GM20431 (cell line): ENCODE results near the gene ZSCAN4.

ENCODE experiments used
- in situ Hi-C: fragments of 300-500 bp; cut with MseI, MboI; formaldehyde crosslinking; loops from one replicate; pipeline ENCODE4 v1.15.0; 2020; ENCODE audit warnings: low sequenced_read_pairs; ENCODE audit not compliant: unreplicated experiment

The ZSCAN4 gene

GRCh38 chr19:57668635-57669034 lies at the start of gene ZSCAN4:
ZSCAN4 (plus strand) TSS chr19:57668935; CDS start chr19:57676146, 7,211 bp downstream.
- in situ Hi-C loops: no loop called here

- in situ Hi-C loops: no loop called here
These were observed 47.9 kb upstream of the ZSCAN4 start for GRCh38 chr19:57620673-57621348.

GRCh38 chr19:57623091-57623490 lies 45.6 kb upstream of the ZSCAN4 start:
- in situ Hi-C loops: no loop called here

- in situ Hi-C loops: no loop called here
These were observed 35.5 kb upstream of the ZSCAN4 start, which contains the start of gene ZNF211 for GRCh38 chr19:57632987-57633831. ZNF211 (plus strand) TSS chr19:57633168; CDS start chr19:57633347, 179 bp downstream.

GRCh38 chr19:57633832-57634131 lies 35.0 kb upstream of the ZSCAN4 start:
- in situ Hi-C loops: no loop called here

- in situ Hi-C loops: no loop called here
These were observed 31.4 kb upstream of the ZSCAN4 start for GRCh38 chr19:57637379-57637778.

- in situ Hi-C loops: no loop called here
These were observed 27.0 kb upstream of the ZSCAN4 start for GRCh38 chr19:57641715-57642234.

GRCh38 chr19:57642396-57643046 lies 26.2 kb upstream of the ZSCAN4 start:
- in situ Hi-C loops: no loop called here

- in situ Hi-C loops: no loop called here
These were observed 25.0 kb upstream of the ZSCAN4 start for GRCh38 chr19:57643734-57644133.

- in situ Hi-C loops: no loop called here
These were observed 20.3 kb upstream of the ZSCAN4 start for GRCh38 chr19:57648331-57649003.

- in situ Hi-C loops: no loop called here
These were observed 17.1 kb upstream of the ZSCAN4 start for GRCh38 chr19:57651654-57651996.

GRCh38 chr19:57653689-57654088 lies 15.0 kb upstream of the ZSCAN4 start:
- in situ Hi-C loops: no loop called here

- in situ Hi-C loops: no loop called here
These were observed 13.3 kb upstream of the ZSCAN4 start for GRCh38 chr19:57655443-57655842.

- in situ Hi-C loops: no loop called here
These were observed 12.4 kb upstream of the ZSCAN4 start for GRCh38 chr19:57656346-57656745.

- in situ Hi-C loops: no loop called here
These were observed 4.2 kb upstream of the ZSCAN4 start for GRCh38 chr19:57664269-57665127.

- in situ Hi-C loops: no loop called here
These were observed 3.4 kb upstream of the ZSCAN4 start for GRCh38 chr19:57665261-57665806.

- in situ Hi-C loops: no loop called here
These were observed 1.5 kb upstream of the ZSCAN4 start for GRCh38 chr19:57667228-57667627.

- in situ Hi-C loops: no loop called here
These were observed 2.6 kb downstream of the ZSCAN4 start for GRCh38 chr19:57671124-57671895.
